Fibroblast of lung (primary cell): ENCODE measurements around the gene PPP1R7.

Experiments used
- EZH2 ChIP-seq: IDR thresholded peaks from 2 replicates; pipeline ENCODE4 v1.5.1; 2012; ENCODE audit warnings: low read length, control low read depth, mild to moderate bottlenecking; ENCODE audit errors: missing control alignments
- TF ChIP-seq, protein P1 (sequence below), 2 donors: IDR thresholded peaks in 1 of 2; conservative IDR thresholded peaks in 1 of 2; 1 replicate in 1 of 2; 2 replicates in 1 of 2; pipeline ENCODE4 v1.5.1; 2011 to 2012; ENCODE audit warnings: low read length in 2 of 2, control low read depth in 1 of 2, inconsistent platforms in 1 of 2, low read depth in 1 of 2, mild to moderate bottlenecking in 1 of 2

DNA sequence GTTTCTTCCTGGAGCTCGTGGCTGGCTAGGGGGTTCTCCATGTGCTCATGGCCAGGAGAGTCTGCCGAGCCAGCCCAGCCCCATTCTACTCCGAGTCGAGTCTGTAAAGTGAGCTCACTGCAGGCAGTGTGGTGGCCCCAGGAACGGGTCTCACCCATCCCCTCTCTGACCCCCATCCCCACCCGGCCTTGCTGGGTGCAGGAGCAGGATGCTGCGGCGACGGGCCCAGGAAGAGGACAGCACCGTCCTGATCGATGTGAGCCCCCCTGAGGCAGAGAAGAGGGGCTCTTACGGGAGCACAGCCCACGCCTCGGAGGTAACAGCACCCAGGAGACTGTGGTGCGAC lies 39.6 kb downstream of the PPP1R7 start:
- TF ChIP-seq, protein P1, sequence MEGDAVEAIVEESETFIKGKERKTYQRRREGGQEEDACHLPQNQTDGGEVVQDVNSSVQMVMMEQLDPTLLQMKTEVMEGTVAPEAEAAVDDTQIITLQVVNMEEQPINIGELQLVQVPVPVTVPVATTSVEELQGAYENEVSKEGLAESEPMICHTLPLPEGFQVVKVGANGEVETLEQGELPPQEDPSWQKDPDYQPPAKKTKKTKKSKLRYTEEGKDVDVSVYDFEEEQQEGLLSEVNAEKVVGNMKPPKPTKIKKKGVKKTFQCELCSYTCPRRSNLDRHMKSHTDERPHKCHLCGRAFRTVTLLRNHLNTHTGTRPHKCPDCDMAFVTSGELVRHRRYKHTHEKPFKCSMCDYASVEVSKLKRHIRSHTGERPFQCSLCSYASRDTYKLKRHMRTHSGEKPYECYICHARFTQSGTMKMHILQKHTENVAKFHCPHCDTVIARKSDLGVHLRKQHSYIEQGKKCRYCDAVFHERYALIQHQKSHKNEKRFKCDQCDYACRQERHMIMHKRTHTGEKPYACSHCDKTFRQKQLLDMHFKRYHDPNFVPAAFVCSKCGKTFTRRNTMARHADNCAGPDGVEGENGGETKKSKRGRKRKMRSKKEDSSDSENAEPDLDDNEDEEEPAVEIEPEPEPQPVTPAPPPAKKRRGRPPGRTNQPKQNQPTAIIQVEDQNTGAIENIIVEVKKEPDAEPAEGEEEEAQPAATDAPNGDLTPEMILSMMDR (conservative IDR thresholded peaks at IDR 0.05 in 1 of 2, IDR thresholded peaks at IDR 0.05 in 1 of 2; ENCODE audit: low read depth in 1 of 2, low read length in 2 of 2), result no peak
- TF ChIP-seq EZH2, result no peak
